Measurements from ENCODE around the gene ME1. TPM values are rescaled to one million over a fixed set of nuclear protein-coding genes. Genes with fewer than 3 reads are reported as not detected.

The ME1 gene
- total RNA-seq, 2 donors from 2014 or later, result 13.8 to 22.9 TPM

- H3K9me3 ChIP-seq, result no peaks in the 10 kb centered on the region
- DNase-seq (ENCODE audit: low spot score), result no peak
- TF ChIP-seq, protein P1, sequence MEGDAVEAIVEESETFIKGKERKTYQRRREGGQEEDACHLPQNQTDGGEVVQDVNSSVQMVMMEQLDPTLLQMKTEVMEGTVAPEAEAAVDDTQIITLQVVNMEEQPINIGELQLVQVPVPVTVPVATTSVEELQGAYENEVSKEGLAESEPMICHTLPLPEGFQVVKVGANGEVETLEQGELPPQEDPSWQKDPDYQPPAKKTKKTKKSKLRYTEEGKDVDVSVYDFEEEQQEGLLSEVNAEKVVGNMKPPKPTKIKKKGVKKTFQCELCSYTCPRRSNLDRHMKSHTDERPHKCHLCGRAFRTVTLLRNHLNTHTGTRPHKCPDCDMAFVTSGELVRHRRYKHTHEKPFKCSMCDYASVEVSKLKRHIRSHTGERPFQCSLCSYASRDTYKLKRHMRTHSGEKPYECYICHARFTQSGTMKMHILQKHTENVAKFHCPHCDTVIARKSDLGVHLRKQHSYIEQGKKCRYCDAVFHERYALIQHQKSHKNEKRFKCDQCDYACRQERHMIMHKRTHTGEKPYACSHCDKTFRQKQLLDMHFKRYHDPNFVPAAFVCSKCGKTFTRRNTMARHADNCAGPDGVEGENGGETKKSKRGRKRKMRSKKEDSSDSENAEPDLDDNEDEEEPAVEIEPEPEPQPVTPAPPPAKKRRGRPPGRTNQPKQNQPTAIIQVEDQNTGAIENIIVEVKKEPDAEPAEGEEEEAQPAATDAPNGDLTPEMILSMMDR (IDR thresholded peaks at IDR 0.05), result no peak
- no peaks in the 10 kb centered on the region for H3K36me3 ChIP-seq
- H3K27ac ChIP-seq, result no peak overlapping the region
- H3K4me1 ChIP-seq (ENCODE audit: control insufficient read depth in 1 of 2, low read depth in 2 of 2), result peaks cover 23 to 69% of the 10 kb centered on the region in 2 donors
- no peak for ATAC-seq (ENCODE audit: insufficient number of reproducible peaks, low FRiP score, low read depth)
- H3K4me3 ChIP-seq, result no peak overlapping the region
- H3K27me3 ChIP-seq (replicated peaks; ENCODE audit: insufficient read depth), result no peaks in the 10 kb centered on the region
Observed at GRCh38 chr6:83385473-83385872, 45.4 kb downstream of the ME1 start.

DNA sequence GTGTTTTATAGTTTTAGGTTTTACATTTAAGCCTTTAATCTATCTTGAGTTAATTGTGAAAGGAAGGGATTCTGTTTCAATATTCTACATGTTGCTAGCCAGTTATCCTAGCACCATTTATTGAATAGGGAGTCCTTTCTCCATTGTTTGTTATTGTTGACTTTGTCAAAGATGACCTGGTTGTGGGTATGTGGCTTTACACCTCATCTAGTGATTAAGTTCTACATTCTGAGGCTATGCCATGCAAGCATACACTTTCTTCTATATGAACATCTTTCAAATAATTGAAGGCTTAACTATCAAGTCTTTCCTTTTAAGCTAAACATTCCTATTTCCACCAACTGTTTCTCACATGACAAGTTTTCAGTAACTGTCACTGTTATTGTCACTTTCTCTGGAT lies 46.1 kb downstream of the ME1 start:
- Histone ChIP-seq H3K9me3 (no peaks in the 10 kb centered on the region), H3K4me1 (ENCODE audit: control insufficient read depth in 1 of 2, low read depth in 2 of 2) (peaks cover 22 to 69% of the 10 kb centered on the region in 2 donors), H3K27ac (no peak overlapping the region), H3K36me3 (no peaks in the 10 kb centered on the region), H3K27me3 (replicated peaks; ENCODE audit: insufficient read depth) (no peaks in the 10 kb centered on the region), H3K4me3 (no peak overlapping the region)
- ATAC-seq (ENCODE audit: insufficient number of reproducible peaks, low FRiP score, low read depth), result no peak
- no peak for DNase-seq (ENCODE audit: low spot score)
- TF ChIP-seq, protein P1 (IDR thresholded peaks at IDR 0.05), result no peak

DNA sequence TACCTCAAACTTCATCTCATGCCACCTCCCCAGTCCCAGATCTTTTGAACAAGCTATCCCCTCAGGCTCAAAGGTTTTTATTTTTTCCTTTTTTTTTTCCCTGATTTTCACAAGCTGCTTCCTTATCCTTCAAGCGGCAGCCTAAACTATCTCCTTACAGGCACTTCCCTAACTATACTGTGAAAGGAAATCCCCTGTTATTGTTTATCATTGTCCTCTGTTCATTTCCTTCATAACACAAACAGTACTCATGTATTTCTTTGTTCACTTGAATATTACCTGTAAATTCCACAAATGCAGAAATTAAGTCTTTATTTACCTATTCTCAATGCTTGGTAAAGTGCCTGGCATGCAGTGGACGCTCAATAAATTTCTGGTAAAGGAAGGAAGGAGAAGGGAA lies 48.9 kb downstream of the ME1 start:
- ATAC-seq (ENCODE audit: insufficient number of reproducible peaks, low FRiP score, low read depth) (no peak), DNase-seq (ENCODE audit: low spot score) (no peak)
- Histone ChIP-seq H3K9me3 (no peaks in the 10 kb centered on the region), H3K4me1 (ENCODE audit: control insufficient read depth in 1 of 2, low read depth in 2 of 2) (peaks cover 30 to 76% of the 10 kb centered on the region in 2 donors), H3K27me3 (replicated peaks; ENCODE audit: insufficient read depth) (no peaks in the 10 kb centered on the region), H3K36me3 (no peaks in the 10 kb centered on the region), H3K27ac (peak overlapping the region; percentile 14), H3K4me3 (peak overlapping the region; percentile 18)
- TF ChIP-seq, protein P1 (IDR thresholded peaks at IDR 0.05), result no peak

DNA sequence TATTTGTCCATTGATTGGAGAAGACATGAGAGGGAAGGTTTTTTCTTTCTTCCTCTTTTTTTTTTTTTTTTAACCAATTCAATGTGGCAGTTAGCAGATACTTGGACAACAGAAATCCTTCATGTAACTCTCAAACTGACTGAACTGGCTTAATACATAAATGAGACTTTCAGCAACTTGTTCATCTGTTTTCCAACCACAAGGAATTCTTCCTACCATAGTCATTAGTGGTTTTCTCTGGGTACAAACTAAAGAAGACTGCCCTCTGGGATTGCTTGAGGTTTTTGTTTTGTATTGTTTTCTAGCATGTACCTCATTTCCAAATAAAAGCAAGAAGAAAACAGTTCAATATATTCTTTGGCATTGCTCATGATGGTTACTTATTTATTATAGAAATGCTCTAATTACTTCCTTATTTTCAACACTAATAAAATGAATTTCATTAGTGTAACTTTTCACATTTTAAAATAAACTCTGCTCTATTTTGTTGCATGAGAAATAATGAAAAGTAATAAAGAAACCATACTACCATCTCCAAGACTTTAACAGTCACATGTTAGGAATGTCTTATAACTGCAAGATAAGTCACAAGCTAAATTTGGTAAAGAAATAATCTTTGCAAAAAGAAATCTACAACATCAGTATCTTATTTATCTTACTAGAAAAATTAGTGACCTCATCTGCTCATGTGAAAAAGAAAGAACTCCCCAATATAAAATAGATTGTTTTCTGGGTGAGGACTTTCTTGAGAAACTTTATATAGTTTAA lies 52.0 kb downstream of the ME1 start:
- H3K27ac ChIP-seq, result no peak overlapping the region
- H3K4me1 ChIP-seq (ENCODE audit: control insufficient read depth in 1 of 2, low read depth in 2 of 2), result peaks cover 19 to 51% of the 10 kb centered on the region in 2 donors
- no peaks in the 10 kb centered on the region for H3K27me3 ChIP-seq (replicated peaks; ENCODE audit: insufficient read depth)
- H3K4me3 ChIP-seq, result no peak overlapping the region
- no peaks in the 10 kb centered on the region for H3K9me3 ChIP-seq
- ATAC-seq (ENCODE audit: insufficient number of reproducible peaks, low FRiP score, low read depth) (no peak), DNase-seq (ENCODE audit: low spot score) (no peak)
- H3K36me3 ChIP-seq, result no peaks in the 10 kb centered on the region
- TF ChIP-seq, protein P1 (IDR thresholded peaks at IDR 0.05), result no peak

GRCh38 chr6:83371423-83371822 lies 59.4 kb downstream of the ME1 start:
- H3K4me1 ChIP-seq (ENCODE audit: control insufficient read depth in 1 of 2, low read depth in 2 of 2), result peaks cover 6 to 29% of the 10 kb centered on the region in 2 donors
- H3K27me3 ChIP-seq (replicated peaks; ENCODE audit: insufficient read depth), result no peaks in the 10 kb centered on the region
- DNase-seq (ENCODE audit: low spot score) (no peak), ATAC-seq (ENCODE audit: insufficient number of reproducible peaks, low FRiP score, low read depth) (no peak)
- no peaks in the 10 kb centered on the region for H3K36me3 ChIP-seq
- H3K27ac ChIP-seq, result no peak overlapping the region
- TF ChIP-seq, protein P1 (IDR thresholded peaks at IDR 0.05), result no peak
- H3K9me3 ChIP-seq, result no peaks in the 10 kb centered on the region
- no peak overlapping the region for H3K4me3 ChIP-seq
